Esophagus muscularis mucosa (tissue), 4 donors: Measurements from ENCODE around the gene PREX1. TPM values are rescaled to one million over a fixed set of nuclear protein-coding genes. Genes with fewer than 3 reads are reported as not detected.

Source experiments
- DNase-seq: peaks from one replicate; pipeline ENCODE4 v3.0.0-alpha.2; 2017; ENCODE audit errors: extremely low spot score
- H3K27ac ChIP-seq, 4 donors: fragments of 200-600 bp; sonication (generic); replicated peaks in 1 of 4; 1 replicate in 3 of 4; 2 replicates in 1 of 4; pipeline ENCODE4 v1.5.1; 2016 to 2019; ENCODE audit warnings: mild to moderate bottlenecking in 1 of 4
- H3K27me3 ChIP-seq, 4 donors: fragments of 200-600 bp; sonication (generic); one replicate each; pipeline versions ENCODE4 v1.5.1 to v1.6.0; 2016 to 2019
- H3K36me3 ChIP-seq, 4 donors: fragments of 200-600 bp; sonication (generic); one replicate each; pipeline ENCODE4 v1.5.1; 2016 to 2019
- H3K4me1 ChIP-seq, 4 donors: fragments of 200-600 bp; sonication (generic); one replicate each; pipeline ENCODE4 v1.5.1; 2016 to 2019
- H3K4me3 ChIP-seq, 4 donors: fragments of 200-600 bp; sonication (generic); 1 replicate in 2 of 4; 2 replicates in 2 of 4; pipeline ENCODE4 v1.5.1; 2016 to 2019; ENCODE audit warnings: mild to moderate bottlenecking in 4 of 4, moderate library complexity in 1 of 4
- H3K9me3 ChIP-seq, 4 donors: fragments of 200-600 bp; sonication (generic); 1 replicate in 3 of 4; 2 replicates in 1 of 4; pipeline ENCODE4 v1.5.1; 2016 to 2019
- EP300 ChIP-seq: sonication (generic); formaldehyde crosslinking; IDR thresholded peaks from one replicate; pipeline ENCODE4 v1.6.1; 2017; ENCODE audit warnings: antibody characterized with exemption
- POLR2A ChIP-seq: fragments of 450-650 bp; IDR thresholded peaks from one replicate; pipeline ENCODE4 v1.6.1; 2017; ENCODE audit warnings: antibody characterized with exemption, moderate library complexity, mild to moderate bottlenecking, low read depth
- POLR2AphosphoS5 ChIP-seq, 2 donors: sonication (generic); formaldehyde crosslinking; IDR thresholded peaks; one replicate each; pipeline ENCODE4 v1.6.1; 2017; ENCODE audit warnings: antibody characterized with exemption in 2 of 2
- WGBS: methylation state at CpG from one replicate; pipeline ENCODE4 v1.1.5; 2018; 5-methylcytosine and 5-hydroxymethylcytosine counted together
- intact Hi-C: fragments of 100-400 bp; cut with DNase I; formaldehyde crosslinking; loops from one replicate; pipeline ENCODE4 v1.15.1; 2023
- total RNA-seq, 4 donors: library from RNA; depleted of rRNA; stranded (reverse); fragments of >200 nt; gene quantifications; one replicate each; pipeline versions ENCODE4 v1.1.0 to v1.2.1, GENCODE V29; 2016
- TF ChIP-seq, protein P1 (sequence below), 3 experiments: fragments of 200-600 bp in 2 of 3; fragments of 450-650 bp in 1 of 3; sonication (generic) in 2 of 3; IDR thresholded peaks; one replicate each; pipeline ENCODE4 v1.5.1; 2017 to 2019; ENCODE audit warnings: antibody characterized with exemption in 3 of 3, mild to moderate bottlenecking in 2 of 3, moderate library complexity in 1 of 3

The PREX1 gene
- total RNA-seq, 4 donors from 2014 or later, result 20.8 to 37.1 (median 24.3) TPM

DNA sequence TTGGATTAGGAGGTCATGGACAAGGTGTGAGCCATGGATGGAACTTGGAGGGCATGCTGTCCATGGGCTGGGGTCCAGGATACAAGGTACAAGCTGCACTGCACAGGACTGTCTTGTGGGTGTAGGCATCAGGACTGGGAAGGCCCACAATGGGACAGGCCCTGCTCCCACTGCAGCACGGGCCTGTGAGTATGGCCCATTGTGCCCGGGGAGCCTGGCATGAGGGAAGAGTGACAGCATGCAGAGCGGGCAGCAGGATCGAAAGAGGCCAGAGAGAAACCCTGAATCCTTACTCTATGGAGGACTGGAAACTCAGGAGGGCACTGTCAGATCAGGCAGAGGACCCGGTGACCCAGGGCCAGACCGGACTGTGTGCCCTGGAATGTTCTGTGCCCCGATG is 211.3 kb downstream of the PREX1 start:
- H3K4me3 ChIP-seq, result no peak overlapping the region
- H3K36me3 ChIP-seq, result no peaks in the 10 kb centered on the region
- WGBS, result 97% methylated on average over 6 of the region's 7 CpGs
- H3K4me1 ChIP-seq, result peaks cover 18 to 26% (median 21%) of the 10 kb centered on the region in 4 donors
- no peaks in the 10 kb centered on the region for H3K27me3 ChIP-seq
- no peak for TF ChIP-seq POLR2AphosphoS5 (IDR thresholded peaks at IDR 0.05)
- TF ChIP-seq EP300, result no peak
- TF ChIP-seq, protein P1, sequence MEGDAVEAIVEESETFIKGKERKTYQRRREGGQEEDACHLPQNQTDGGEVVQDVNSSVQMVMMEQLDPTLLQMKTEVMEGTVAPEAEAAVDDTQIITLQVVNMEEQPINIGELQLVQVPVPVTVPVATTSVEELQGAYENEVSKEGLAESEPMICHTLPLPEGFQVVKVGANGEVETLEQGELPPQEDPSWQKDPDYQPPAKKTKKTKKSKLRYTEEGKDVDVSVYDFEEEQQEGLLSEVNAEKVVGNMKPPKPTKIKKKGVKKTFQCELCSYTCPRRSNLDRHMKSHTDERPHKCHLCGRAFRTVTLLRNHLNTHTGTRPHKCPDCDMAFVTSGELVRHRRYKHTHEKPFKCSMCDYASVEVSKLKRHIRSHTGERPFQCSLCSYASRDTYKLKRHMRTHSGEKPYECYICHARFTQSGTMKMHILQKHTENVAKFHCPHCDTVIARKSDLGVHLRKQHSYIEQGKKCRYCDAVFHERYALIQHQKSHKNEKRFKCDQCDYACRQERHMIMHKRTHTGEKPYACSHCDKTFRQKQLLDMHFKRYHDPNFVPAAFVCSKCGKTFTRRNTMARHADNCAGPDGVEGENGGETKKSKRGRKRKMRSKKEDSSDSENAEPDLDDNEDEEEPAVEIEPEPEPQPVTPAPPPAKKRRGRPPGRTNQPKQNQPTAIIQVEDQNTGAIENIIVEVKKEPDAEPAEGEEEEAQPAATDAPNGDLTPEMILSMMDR (IDR thresholded peaks at IDR 0.05), result no peak
- TF ChIP-seq POLR2A, result no peak
- DNase-seq, result no peak
- H3K9me3 ChIP-seq, result no peaks in the 10 kb centered on the region
- intact Hi-C loops, result loop anchor here (10.0 kb wide), 1 partner anchor 262 kb away; no protein-coding TSS in a partner anchor
- no peak overlapping the region for H3K27ac ChIP-seq

DNA sequence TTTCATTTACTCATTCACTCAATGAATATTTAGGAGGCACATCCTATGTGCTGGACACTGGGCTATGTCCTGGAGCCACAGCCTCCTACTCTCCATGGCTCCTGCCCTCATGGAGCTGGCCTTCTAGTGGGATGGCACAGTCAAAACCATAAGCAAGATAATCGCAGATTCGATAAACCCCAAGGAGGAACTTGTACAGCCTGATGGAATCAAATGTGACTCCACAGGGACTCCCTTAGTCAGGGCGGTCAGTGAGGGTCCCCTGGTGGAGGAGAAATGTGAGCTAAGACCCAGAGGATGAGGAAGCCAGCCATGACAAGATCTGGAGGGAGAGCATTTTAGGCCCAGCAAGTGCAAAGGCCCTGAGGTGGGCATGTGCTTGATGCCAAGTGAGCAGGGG is 211.9 kb downstream of the PREX1 start:
- Histone ChIP-seq H3K4me1 (peaks cover 12 to 20% (median 15%) of the 10 kb centered on the region in 4 donors), H3K36me3 (no peaks in the 10 kb centered on the region), H3K9me3 (no peaks in the 10 kb centered on the region), H3K4me3 (no peak overlapping the region), H3K27ac (no peak overlapping the region), H3K27me3 (no peaks in the 10 kb centered on the region)
- TF ChIP-seq, protein P1 (IDR thresholded peaks at IDR 0.05), result no peak
- no peak for TF ChIP-seq EP300
- no peak for TF ChIP-seq POLR2A
- TF ChIP-seq POLR2AphosphoS5 (IDR thresholded peaks at IDR 0.05), result no peak
- intact Hi-C loops, result loop anchor here (10.0 kb wide), 1 partner anchor 261 kb away; no protein-coding TSS in a partner anchor
- no peak for DNase-seq
- 76% methylated on average over 3 of the region's 3 CpGs for WGBS

DNA sequence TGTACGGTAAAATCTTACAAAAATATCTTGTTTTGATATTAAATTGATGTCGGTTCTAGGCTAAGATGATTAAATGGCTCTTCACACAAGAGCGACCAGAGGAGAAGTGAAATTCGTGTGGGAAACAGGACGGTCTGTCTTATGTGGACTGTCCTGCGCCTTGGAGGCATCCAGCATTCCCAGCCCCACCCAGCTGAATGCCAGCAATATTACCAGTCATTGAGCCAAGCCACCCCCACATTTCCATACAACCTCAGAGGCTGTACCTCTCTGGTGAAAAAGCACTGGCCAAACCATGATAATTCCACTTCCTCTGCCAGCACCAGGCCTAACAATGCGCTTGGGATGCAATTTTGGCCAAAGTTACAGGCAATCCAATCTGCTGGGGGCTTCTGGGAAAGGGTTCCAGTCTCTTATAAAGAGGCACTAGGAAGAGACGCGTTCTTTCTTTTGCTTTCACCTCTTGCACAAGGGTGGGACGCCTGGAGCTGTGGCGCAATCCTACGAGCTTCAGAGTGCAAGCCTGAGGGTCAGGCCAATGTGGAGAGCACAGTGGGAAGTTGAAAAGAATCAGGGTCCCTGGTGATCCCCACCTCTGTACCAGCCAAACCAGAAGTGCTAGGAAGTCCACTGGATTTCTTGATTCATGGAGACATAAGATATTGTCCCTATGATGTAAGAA is 213.1 kb downstream of the PREX1 start:
- no peak for DNase-seq
- TF ChIP-seq POLR2AphosphoS5 (IDR thresholded peaks at IDR 0.05) (no peak), POLR2A (no peak), EP300 (no peak)
- TF ChIP-seq, protein P1 (IDR thresholded peaks at IDR 0.05), result no peak
- WGBS, result 87% methylated on average over 12 of the region's 12 CpGs
- no peaks in the 10 kb centered on the region for H3K9me3 ChIP-seq
- intact Hi-C loops, result loop anchor here (10.0 kb wide), 1 partner anchor 260 kb away; no protein-coding TSS in a partner anchor
- H3K36me3 ChIP-seq, result no peaks in the 10 kb centered on the region
- H3K4me3 ChIP-seq, result no peak overlapping the region
- H3K27me3 ChIP-seq, result no peaks in the 10 kb centered on the region
- H3K4me1 ChIP-seq, result peaks cover under 1 to 8% (median 4%) of the 10 kb centered on the region in 4 donors
- H3K27ac ChIP-seq, result no peak overlapping the region

DNA sequence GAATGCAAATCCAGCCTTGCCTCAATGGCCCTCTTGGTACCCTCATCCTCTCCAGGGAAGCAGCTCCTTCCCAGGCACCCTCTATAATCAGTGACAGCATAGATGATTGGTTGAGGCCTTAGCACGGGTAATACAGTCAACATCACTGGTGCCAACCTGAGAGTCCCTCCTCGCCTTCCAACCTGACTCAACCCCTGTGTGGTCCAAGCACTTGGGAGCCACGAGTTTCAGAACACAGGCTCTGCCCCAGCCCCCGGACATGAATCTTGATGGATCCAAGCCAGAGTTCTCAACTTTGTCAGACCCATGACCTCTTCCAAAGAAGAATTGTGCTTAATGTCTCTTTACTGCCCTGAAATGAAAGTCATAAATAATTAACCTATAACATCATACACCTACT is 213.9 kb downstream of the PREX1 start:
- Histone ChIP-seq H3K9me3 (no peaks in the 10 kb centered on the region), H3K36me3 (no peaks in the 10 kb centered on the region), H3K4me1 (peaks cover 0 to under 1% (median 0%) of the 10 kb centered on the region in 4 donors), H3K27ac (no peak overlapping the region), H3K27me3 (no peaks in the 10 kb centered on the region), H3K4me3 (no peak overlapping the region)
- no peak for DNase-seq
- 61% methylated on average over 4 of the region's 4 CpGs for WGBS
- intact Hi-C loops, result loop anchor here (10.0 kb wide), 1 partner anchor 259 kb away; no protein-coding TSS in a partner anchor
- TF ChIP-seq, protein P1 (IDR thresholded peaks at IDR 0.05), result no peak
- TF ChIP-seq POLR2A, result no peak
- no peak for TF ChIP-seq POLR2AphosphoS5 (IDR thresholded peaks at IDR 0.05)
- TF ChIP-seq EP300, result no peak
